ENCODE measurements around the gene RBM5.

Gene RBM5

DNA sequence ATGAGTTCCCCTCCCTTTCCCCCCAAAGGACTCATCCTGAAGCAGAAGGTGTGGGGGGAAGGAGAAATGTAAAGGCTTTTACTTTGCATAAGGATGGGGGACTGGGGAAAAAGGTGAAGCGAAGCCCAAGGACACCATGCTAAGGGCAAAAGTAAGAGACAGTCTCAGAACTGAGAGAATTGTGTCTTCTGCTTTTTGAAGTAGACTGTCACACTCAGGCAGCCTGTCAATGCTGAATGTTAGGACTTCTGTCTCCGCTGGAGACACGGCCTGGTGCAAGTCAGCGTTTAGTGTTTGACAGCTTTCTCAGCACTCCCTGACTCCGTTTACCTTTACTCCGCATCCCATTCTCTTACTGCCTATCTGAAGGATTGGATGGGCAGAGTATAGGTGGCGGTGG, 13.8 kb downstream of the RBM5 start:
- no peak for TF ChIP-seq ZNF274 (IDR thresholded peaks at IDR 0.05; ENCODE audit: low read depth, low read length)
- H3K4me3 ChIP-seq (ENCODE audit: low read length) = no peak overlapping the region

DNA sequence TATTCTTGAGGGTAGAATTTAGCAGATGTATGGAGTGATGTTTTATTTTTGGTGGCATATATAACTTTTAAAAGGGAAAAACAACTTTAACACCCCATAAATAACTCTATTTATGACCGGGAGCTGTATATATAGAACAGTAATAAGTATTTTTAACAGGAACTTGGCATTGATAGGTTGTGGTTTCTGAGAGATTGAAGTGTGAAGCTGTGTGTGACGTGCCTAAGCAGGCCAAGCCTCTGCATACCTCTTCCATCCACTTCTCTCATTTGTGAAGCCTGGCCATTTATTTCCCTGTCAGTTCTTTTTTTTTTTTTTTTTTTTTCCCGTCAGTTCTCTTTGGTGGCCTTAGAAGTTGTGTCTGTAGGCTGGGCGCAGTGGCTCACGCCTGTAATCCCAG, 23.0 kb downstream of the RBM5 start:
- H3K4me3 ChIP-seq (ENCODE audit: low read length) = no peak overlapping the region

DNA sequence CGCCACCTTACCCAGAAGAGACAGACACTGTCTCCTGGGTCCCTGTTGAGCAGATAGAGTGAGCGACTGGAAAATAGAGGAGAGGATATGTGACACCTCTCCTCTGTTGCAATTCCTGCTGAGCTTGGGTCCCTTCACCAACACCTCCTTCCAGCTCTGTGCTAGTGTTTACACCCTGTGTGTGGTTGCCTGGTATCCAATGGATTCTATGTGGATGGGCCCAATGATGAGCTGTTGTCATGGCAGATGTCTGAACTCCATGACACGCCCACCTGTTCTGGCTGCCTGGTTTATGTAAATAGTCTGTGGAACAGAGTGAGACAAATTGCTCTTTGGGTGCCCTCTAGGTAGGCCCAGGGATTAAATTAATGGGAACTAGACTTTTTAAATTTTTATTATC, 23.7 kb downstream of the RBM5 start:
- H3K4me3 ChIP-seq (ENCODE audit: low read length) = no peak overlapping the region
- TF ChIP-seq ZNF274 (IDR thresholded peaks at IDR 0.05; ENCODE audit: low read depth, low read length) = no peak

More for the DNA sequence above, 23.0 kb downstream of the RBM5 start:
- TF ChIP-seq ZNF274 (IDR thresholded peaks at IDR 0.05; ENCODE audit: low read depth, low read length) = no peak

DNA sequence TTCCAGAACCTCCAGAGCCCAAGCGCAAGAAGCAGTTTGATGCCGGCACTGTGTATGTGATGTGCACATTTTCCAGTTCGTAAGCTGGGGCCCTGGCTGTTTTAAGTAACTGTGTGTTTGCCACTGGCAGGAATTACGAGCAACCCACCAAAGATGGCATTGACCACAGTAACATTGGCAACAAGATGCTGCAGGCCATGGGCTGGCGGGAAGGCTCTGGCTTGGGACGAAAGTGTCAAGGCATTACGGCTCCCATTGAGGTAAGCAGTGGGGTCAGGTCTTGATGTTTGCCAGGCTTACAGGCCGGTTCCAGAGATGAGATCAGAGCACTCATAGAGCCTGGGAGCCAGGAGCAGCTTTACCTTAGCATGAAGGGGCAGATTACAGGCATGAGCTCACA, 28.4 kb downstream of the RBM5 start:
- no peak for TF ChIP-seq ZNF274 (IDR thresholded peaks at IDR 0.05; ENCODE audit: low read depth, low read length)
- H3K4me3 ChIP-seq (ENCODE audit: low read length) = no peak overlapping the region

DNA sequence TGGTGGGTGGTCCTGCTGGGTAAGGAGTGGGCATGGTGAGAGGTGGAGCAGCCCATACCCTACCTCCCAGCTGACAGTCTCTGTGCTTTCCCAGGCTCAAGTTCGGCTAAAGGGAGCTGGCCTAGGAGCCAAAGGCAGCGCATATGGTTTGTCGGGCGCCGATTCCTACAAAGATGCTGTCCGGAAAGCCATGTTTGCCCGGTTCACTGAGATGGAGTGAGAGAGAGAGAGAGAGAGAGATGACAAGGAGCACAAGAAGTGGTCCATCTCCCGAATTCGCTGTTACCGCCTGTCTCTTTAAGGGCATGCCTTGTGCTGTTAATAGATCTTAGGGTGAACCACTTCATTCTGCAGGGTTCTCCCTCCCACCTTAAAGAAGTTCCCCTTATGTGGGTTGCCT, 29.5 kb downstream of the RBM5 start:
- TF ChIP-seq ZNF274 (IDR thresholded peaks at IDR 0.05; ENCODE audit: low read depth, low read length) = no peak
- no peak overlapping the region for H3K4me3 ChIP-seq (ENCODE audit: low read length)

DNA sequence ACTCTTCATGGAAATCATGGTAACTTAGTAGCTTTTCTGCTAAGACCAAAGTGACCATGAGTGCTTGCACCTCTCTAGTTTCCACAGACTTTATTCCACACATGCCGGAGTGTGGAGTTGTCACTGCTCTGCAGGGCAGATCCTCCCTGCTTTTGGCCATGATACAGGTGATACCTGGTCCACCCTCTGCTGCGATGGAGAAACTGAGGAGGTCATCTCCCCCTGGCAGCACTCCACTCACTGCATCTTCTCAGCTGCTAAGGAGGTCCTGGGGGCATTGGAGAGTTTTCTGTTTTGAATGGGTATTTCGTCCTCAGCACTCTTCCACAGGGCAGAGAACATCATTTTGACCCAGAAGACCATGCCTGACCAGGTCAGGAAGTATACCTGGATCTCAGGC, 31.1 kb downstream of the RBM5 start:
- TF ChIP-seq ZNF274 (IDR thresholded peaks at IDR 0.05; ENCODE audit: low read depth, low read length) = no peak
- no peak overlapping the region for H3K4me3 ChIP-seq (ENCODE audit: low read length)

DNA sequence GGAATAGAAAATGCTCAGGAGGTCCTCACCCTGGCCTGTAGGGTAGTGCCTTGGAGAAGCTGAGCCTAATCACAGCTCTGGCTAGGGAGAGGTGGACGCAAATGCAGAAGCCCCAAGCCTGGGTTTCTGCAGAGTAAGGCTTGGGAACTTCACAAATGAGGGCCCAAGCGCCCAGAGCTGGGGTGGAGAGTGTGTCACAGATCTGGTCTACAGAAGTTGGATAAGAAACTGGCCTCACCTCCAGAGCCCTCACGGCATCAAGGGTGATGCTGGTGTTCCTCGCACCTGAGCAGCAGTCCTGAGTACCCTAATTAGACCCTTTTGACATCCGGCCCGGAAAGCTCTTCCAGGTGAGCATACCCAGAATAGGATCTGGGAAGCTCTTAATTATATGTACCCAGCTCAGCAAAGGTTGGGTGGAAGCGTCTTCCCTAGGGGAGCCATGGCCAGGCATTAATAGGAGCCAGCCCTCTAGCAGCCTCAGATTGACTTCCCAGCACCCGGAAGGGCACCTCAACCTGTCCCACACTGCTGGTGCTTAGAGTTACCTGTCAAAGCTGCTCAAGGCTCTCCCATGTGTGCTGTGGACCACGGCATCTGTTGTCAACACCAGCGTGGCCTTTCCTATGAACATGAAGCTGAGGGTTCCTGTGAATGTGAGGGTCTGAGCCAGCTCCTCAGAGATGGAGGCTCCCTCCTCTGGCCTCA, 31.8 kb downstream of the RBM5 start:
- H3K4me3 ChIP-seq (ENCODE audit: low read length) = no peak overlapping the region
- no peak for TF ChIP-seq ZNF274 (IDR thresholded peaks at IDR 0.05; ENCODE audit: low read depth, low read length)

DNA sequence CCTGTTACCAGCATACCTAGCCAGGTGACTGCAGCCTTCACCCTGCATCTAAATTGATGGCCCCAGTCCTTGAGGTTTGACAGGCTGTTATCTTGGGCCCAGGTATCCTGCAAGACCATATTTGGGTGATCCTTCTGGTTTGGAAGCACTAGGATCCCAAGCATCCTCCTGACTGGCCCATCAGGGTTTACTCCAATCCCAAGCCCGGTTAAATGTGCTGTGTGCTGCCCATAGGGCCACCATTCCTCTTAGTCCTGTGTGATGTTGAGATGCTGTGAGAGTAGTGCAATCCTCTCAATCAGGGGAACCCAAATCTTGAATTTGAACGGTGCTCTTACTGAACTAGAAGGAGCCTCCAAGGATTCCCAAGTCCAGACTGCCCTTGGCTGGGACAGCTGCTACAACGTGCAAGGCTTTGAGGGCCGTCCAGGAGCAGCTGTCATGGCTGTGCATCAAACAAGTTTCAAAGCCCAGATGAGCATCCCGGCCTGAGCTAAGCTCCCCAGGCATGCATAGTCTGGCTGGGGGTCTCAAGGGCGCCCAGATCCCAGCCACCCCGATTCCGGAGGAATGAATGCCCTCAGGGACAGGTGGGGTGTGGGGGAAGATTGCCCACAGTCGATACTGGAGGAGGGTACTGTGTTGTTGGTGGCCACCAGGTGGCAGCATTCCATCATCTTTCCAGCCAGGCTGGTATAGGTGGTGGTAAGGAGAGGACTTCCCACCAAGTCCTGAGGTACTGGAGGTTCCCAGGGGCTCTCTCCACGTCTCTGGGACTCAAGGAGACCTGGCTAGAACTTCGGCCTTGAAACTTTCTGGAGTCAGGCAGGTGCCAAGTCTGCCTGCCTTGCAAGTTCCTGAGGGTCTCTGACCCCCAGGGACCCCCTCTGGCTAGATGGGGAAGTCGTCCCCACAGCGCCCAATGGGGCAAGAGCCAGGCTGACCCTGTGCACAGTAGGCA, 32.6 kb downstream of the RBM5 start:
- TF ChIP-seq ZNF274 (IDR thresholded peaks at IDR 0.05; ENCODE audit: low read depth, low read length) = no peak
- H3K4me3 ChIP-seq (ENCODE audit: low read length) = no peak overlapping the region

DNA sequence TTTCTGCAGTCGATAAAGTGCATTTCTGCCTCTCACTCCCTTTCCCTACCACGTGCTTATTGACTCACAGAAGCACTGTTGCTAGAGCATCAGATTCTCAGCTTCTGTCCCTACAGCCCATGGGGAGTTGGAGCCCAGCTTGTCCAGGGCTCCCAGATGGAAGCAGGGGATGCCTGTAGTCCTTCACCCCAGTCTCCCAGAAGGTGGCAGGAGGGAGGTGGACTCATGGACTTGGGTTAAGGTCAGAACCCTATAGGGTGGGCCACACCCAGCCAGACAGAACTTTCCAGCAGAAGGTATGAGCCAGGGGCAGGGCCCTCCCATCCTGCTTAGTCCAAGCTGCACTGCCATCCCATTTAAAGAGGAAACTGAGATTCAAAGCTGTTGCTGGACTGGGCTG, 33.4 kb downstream of the RBM5 start:
- H3K4me3 ChIP-seq (ENCODE audit: low read length) = no peak overlapping the region
- no peak for TF ChIP-seq ZNF274 (IDR thresholded peaks at IDR 0.05; ENCODE audit: low read depth, low read length)

DNA sequence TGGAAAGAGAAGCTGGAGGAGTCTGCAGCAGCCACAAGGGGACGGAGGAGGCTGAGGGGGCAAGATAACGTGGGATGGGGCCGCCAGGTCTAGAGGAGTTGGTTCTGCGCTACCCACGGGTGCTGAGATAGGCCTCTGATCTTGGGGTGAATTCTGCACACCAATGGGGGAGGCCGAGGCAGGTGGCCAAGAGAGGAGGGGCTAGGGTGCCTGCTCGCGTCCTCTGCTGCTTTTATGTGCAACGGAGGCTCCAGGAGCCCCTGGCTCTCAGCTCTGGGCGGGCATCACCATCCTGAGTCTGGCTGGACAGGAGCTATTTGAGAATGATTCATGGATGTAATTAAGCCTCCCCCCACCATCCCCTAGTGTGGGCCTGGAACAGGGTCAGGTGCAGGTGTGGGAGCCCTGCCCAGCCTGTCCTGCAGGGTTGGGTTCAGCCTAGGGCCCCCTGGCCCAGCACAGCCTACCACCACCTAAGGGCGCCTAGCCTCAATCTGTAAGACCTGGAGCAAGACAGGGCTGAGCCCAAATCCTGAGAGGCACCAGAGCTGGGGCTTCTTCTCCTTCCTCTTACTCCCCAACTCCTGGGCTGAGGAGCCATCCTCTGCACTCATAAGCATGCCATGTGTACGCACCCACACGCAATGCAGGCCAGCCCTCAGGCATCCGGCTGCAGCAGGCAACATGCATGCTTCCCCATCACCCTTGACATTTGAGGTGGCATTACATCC, 34.1 kb downstream of the RBM5 start:
- TF ChIP-seq ZNF274 (IDR thresholded peaks at IDR 0.05; ENCODE audit: low read depth, low read length) = no peak
- no peak overlapping the region for H3K4me3 ChIP-seq (ENCODE audit: low read length)

DNA sequence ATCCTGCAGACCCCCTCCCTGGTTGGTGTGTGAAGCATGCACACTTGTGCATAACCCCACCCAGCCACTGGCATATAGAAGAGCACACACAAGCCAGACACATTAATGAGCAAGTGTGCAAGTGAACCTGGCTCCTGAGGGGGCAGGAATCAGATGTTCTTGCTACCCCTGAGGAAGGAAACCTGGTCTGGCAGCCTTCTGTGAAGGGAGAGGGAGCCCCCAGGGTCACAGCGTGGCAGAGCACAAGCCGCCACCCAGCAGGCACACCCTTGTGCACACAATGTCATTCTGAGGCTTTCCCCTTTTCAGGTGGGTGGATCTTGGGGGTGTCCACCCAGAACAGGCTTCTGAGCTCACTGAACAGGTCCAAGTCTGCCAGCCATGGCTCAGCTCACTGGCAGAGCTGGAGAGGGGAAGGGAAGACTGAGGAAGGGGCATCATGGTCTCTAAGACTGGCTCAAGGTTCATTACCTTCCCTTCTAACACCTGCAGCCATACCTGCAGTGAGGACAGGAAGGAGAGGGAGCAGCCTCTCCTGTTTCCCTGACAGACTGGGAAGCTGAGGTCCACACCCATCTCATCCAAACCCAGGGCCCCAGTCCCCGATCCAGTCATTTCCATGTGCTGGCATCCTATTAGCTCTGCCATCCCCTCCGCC, 34.8 kb downstream of the RBM5 start:
- no peak overlapping the region for H3K4me3 ChIP-seq (ENCODE audit: low read length)
- no peak for TF ChIP-seq ZNF274 (IDR thresholded peaks at IDR 0.05; ENCODE audit: low read depth, low read length)

DNA sequence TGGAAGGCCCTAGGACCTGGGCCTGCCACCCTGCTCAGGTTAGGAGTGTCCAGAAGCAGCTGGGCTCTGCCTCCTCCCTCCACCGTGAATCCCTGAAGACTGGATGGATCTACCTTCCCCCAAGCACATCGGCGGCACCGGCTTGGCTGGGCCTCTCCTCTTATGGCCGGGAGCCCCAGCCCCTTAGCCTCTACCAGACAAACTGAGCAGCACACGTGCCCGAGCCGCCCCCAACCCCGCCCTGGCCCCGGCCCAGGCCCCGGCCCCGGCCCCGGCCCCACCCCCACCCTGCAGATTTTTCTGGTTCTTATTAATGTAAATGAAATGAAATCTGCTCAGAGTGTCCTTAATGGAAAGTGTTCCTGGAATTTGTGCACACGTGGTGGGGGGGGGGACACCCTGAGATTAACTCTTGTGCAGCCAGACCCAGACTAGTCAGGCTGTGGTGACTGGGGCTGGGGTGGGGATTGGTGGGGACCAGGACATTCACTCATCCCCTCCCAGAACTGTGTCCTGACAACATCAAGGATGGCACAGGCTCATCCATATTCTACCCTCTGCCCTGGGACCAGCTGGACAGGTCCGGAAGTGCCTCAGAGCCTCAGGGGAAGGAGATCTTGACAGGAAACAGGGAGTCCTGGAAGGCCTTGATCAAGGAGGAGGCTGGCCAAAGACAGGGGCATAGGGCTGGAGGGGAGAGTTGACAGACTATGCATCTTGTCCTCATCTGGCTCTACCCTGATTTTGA, 35.5 kb downstream of the RBM5 start:
- no peak for TF ChIP-seq ZNF274 (IDR thresholded peaks at IDR 0.05; ENCODE audit: low read depth, low read length)
- H3K4me3 ChIP-seq (ENCODE audit: low read length) = no peak overlapping the region

DNA sequence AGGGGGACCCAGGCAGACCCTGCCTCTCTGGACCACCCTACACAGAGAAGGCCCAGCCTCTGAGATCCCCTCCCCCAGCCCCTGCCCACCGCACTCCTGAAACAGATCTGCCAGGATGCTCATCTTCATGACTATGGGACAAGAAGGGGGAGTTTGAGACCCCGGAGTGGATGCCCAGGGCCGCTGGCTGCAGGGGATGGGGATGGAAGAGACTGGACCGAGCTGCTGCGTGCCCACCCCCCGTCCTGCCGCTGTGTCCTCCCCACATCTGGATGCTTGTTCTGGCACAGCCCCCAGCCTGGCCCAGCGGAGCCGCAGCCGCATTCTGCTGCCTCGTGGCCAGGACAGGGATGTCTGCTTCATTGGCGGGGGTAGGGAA, 36.1 kb downstream of the RBM5 start:
- no peak overlapping the region for H3K4me3 ChIP-seq (ENCODE audit: low read length)

More for the DNA sequence above, 36.1 kb downstream of the RBM5 start:
- no peak for TF ChIP-seq ZNF274 (IDR thresholded peaks at IDR 0.05; ENCODE audit: low read depth, low read length)

All from GM08714 (cell line).